Limb (tissue), 2 donors: ENCODE data around the gene HOMER2.

Experiments used
- DNase-seq, 2 donors: peaks; one replicate each; pipeline ENCODE4 v3.0.0-alpha.2; 2016; ENCODE audit errors: extremely low spot score in 2 of 2

The HOMER2 gene

GRCh38 chr15:82864967-82865366 is 87.6 kb downstream of the HOMER2 start:
- no peak for DNase-seq

- DNase-seq = no peak
Observed at GRCh38 chr15:82862886-82863285, 89.6 kb downstream of the HOMER2 start.

- DNase-seq = no peak
Observed at GRCh38 chr15:82858932-82859331, 93.6 kb downstream of the HOMER2 start.

- no peak for DNase-seq
Observed at GRCh38 chr15:82856397-82857170, 95.9 kb downstream of the HOMER2 start.

GRCh38 chr15:82855286-82856100 is 97.0 kb downstream of the HOMER2 start:
- DNase-seq = no peak

- no peak for DNase-seq
Observed at GRCh38 chr15:82854554-82854953, 98.0 kb downstream of the HOMER2 start.

- DNase-seq = no peak
Observed at GRCh38 chr15:82852941-82853561, 99.5 kb downstream of the HOMER2 start.

GRCh38 chr15:82851981-82852511 is 100.5 kb downstream of the HOMER2 start:
- no peak for DNase-seq

- no peak for DNase-seq
Observed at GRCh38 chr15:82851306-82851850, 101.1 kb downstream of the HOMER2 start.

GRCh38 chr15:82850731-82851130 is 101.8 kb downstream of the HOMER2 start:
- peak in 1 of 2 donors; percentile 41 for DNase-seq

GRCh38 chr15:82849556-82850512 is 102.7 kb downstream of the HOMER2 start:
- DNase-seq = peak; percentile 53 to 70

- no peak for DNase-seq
Observed at GRCh38 chr15:82848241-82848993, 104.1 kb downstream of the HOMER2 start.

GRCh38 chr15:82847703-82848102 is 104.8 kb downstream of the HOMER2 start:
- DNase-seq = no peak

- DNase-seq = no peak
Observed at GRCh38 chr15:82846621-82847020, 105.9 kb downstream of the HOMER2 start.

GRCh38 chr15:82845686-82846085 is 106.8 kb downstream of the HOMER2 start:
- DNase-seq = no peak

- no peak for DNase-seq
Observed at GRCh38 chr15:82843566-82843965, 109.0 kb downstream of the HOMER2 start.

GRCh38 chr15:82840166-82840565 is 112.4 kb downstream of the HOMER2 start:
- no peak for DNase-seq

GRCh38 chr15:82839136-82839535 is 113.4 kb downstream of the HOMER2 start:
- DNase-seq = no peak

- no peak for DNase-seq
Observed at GRCh38 chr15:82838096-82838735, 114.3 kb downstream of the HOMER2 start.
